IgD-negative memory B cell (primary cell): ENCODE measurements around the gene HSD17B2. TPM values are rescaled to one million over a fixed set of nuclear protein-coding genes. Genes with fewer than 3 reads are reported as not detected.
"Not testable (repeated sequence)": the region's sequence is repeated elsewhere in the genome, so short reads cannot be mapped to it uniquely, and the experiment has no call there.

Experiments used
- H3K27ac Mint-ChIP-seq, 3 donors: one replicate each; pipeline ENCODE4 v1.8.0; 2020 to 2022; ENCODE audit warnings: mild to moderate bottlenecking in 3 of 3, mixed read lengths in 3 of 3, moderate library complexity in 1 of 3
- H3K27me3 Mint-ChIP-seq: one replicate; pipeline ENCODE4 v1.8.0; 2021; ENCODE audit warnings: mixed read lengths
- H3K36me3 Mint-ChIP-seq: one replicate; pipeline ENCODE4 v1.8.0; 2020; ENCODE audit warnings: mild to moderate bottlenecking, mixed read lengths
- H3K4me1 Mint-ChIP-seq, 3 donors: one replicate each; pipeline ENCODE4 v1.8.0; 2020 to 2022; ENCODE audit warnings: mixed read lengths in 3 of 3, mild to moderate bottlenecking in 1 of 3
- H3K4me3 Mint-ChIP-seq, 4 donors: one replicate each; pipeline ENCODE4 v1.8.0; 2020 to 2022; ENCODE audit warnings: mild to moderate bottlenecking in 4 of 4, mixed read lengths in 4 of 4, moderate library complexity in 3 of 4
- H3K9me3 Mint-ChIP-seq, 3 donors: one replicate each; pipeline ENCODE4 v1.8.0; 2020 to 2021; ENCODE audit warnings: mixed read lengths in 3 of 3, mild to moderate bottlenecking in 1 of 3
- polyA plus RNA-seq: library from polyadenylated mRNA; unstranded; fragments of 300-500 nt; fragmentation: Illumina TruSeq; gene quantifications from one replicate; pipeline ENCODE4 v1.2.3, GENCODE V29; 2021

The HSD17B2 gene
- polyA plus RNA-seq, 1 donor from 2014 or later, result not detected

- Mint-ChIP-seq H3K4me1 (no peaks in the 10 kb centered on the region), H3K4me3 (no peak overlapping the region), H3K27me3 (no peaks in the 10 kb centered on the region), H3K9me3 (no peaks in the 10 kb centered on the region), H3K36me3 (peaks cover 8% of the 10 kb centered on the region), H3K27ac (no peak overlapping the region)
These were observed 100.8 kb downstream of the HSD17B2 start for GRCh38 chr16:82135844-82136243.

GRCh38 chr16:82136956-82137821 is 102.1 kb downstream of the HSD17B2 start:
- Mint-ChIP-seq H3K4me1 (no peaks in the 10 kb centered on the region), H3K36me3 (peaks cover 9% of the 10 kb centered on the region), H3K9me3 (no peaks in the 10 kb centered on the region), H3K4me3 (no peak overlapping the region), H3K27ac (peak overlapping the region in 1 of 3 donors; percentile 48), H3K27me3 (no peaks in the 10 kb centered on the region)

GRCh38 chr16:82137822-82138167 is 102.7 kb downstream of the HSD17B2 start:
- no peaks in the 10 kb centered on the region for H3K9me3 Mint-ChIP-seq
- no peak overlapping the region for H3K4me3 Mint-ChIP-seq
- no peak overlapping the region for H3K27ac Mint-ChIP-seq
- no peaks in the 10 kb centered on the region for H3K27me3 Mint-ChIP-seq
- peaks cover 9% of the 10 kb centered on the region for H3K36me3 Mint-ChIP-seq
- H3K4me1 Mint-ChIP-seq, result no peaks in the 10 kb centered on the region

- Mint-ChIP-seq H3K9me3 (no peaks in the 10 kb centered on the region), H3K4me3 (peak overlapping the region in 3 of 4 donors; percentile 58 to 86 (median 83)), H3K4me1 (no peaks in the 10 kb centered on the region), H3K27ac (peak overlapping the region in 1 of 3 donors; percentile 68), H3K36me3 (peaks cover 9% of the 10 kb centered on the region), H3K27me3 (no peaks in the 10 kb centered on the region)
These were observed 103.6 kb downstream of the HSD17B2 start for GRCh38 chr16:82138478-82139285.

GRCh38 chr16:82139286-82139571 is 104.2 kb downstream of the HSD17B2 start:
- H3K36me3 Mint-ChIP-seq, H3K4me1 Mint-ChIP-seq, H3K27me3 Mint-ChIP-seq, H3K9me3 Mint-ChIP-seq: not testable (repeated sequence)
- H3K4me3 Mint-ChIP-seq, result peak overlapping the region in 3 of 4 donors; percentile 58 to 86 (median 83)
- H3K27ac Mint-ChIP-seq, result peak overlapping the region in 1 of 3 donors; percentile 68

GRCh38 chr16:82146556-82146955 is 111.5 kb downstream of the HSD17B2 start:
- H3K27ac Mint-ChIP-seq, result no peak overlapping the region

GRCh38 chr16:82146957-82147356 is 111.9 kb downstream of the HSD17B2 start:
- H3K27ac Mint-ChIP-seq, result no peak overlapping the region
- no peaks in the 10 kb centered on the region for H3K27me3 Mint-ChIP-seq
- H3K36me3 Mint-ChIP-seq, result peaks cover 9% of the 10 kb centered on the region
- H3K4me3 Mint-ChIP-seq, result no peak overlapping the region
- H3K4me1 Mint-ChIP-seq, result peaks cover 0 to 1% (median 0%) of the 10 kb centered on the region in 3 donors
- no peaks in the 10 kb centered on the region for H3K9me3 Mint-ChIP-seq

More at GRCh38 chr16:82146556-82146955, 111.5 kb downstream of the HSD17B2 start:
- Mint-ChIP-seq H3K4me1 (peaks cover 0 to 1% (median 0%) of the 10 kb centered on the region in 3 donors), H3K4me3 (no peak overlapping the region), H3K36me3 (peaks cover 9% of the 10 kb centered on the region), H3K9me3 (no peaks in the 10 kb centered on the region), H3K27me3 (no peaks in the 10 kb centered on the region)

- Mint-ChIP-seq H3K4me3 (no peak overlapping the region), H3K27me3 (no peaks in the 10 kb centered on the region), H3K36me3 (peaks cover 9% of the 10 kb centered on the region), H3K4me1 (peaks cover 0 to 1% (median 0%) of the 10 kb centered on the region in 3 donors), H3K9me3 (no peaks in the 10 kb centered on the region), H3K27ac (no peak overlapping the region)
These were observed 112.5 kb downstream of the HSD17B2 start for GRCh38 chr16:82147546-82147945.

Other genes starting within 250 kb of the HSD17B2 start
- gene SDR42E1, start 23.8 kb upstream of the HSD17B2 start, polyA plus RNA-seq, result 2.2 TPM
- 13.1 TPM for gene MPHOSPH6, start 135.0 kb downstream of the HSD17B2 start, polyA plus RNA-seq